DND-41 (cell line): Measurements from ENCODE around the gene MX2.

Experiments
- ATAC-seq: fragments of 200-7000 bp; cut with Tn5 transposase; 3 replicates; pipeline ENCODE4 v1.9.1; 2021; ENCODE audit warnings: low read depth; ENCODE audit not compliant: insufficient read depth
- DNase-seq: peaks from one replicate; pipeline ENCODE4 v3.0.0-alpha.2; 2020
- H2AFZ ChIP-seq: 2 replicates; pipeline ENCODE4 v1.6.0; 2012; ENCODE audit warnings: low read depth, low read length
- H3K27ac ChIP-seq: 2 replicates; pipeline ENCODE4 v1.5.1; 2012; ENCODE audit warnings: low read length, inconsistent platforms
- H3K27me3 ChIP-seq: fragments of 200-600 bp; sonication (generic); 2 replicates; pipeline ENCODE4 v1.6.0; 2012; ENCODE audit warnings: low read length, mild to moderate bottlenecking, inconsistent platforms; ENCODE audit not compliant: insufficient read depth, poor library complexity
- H3K36me3 ChIP-seq: 2 replicates; pipeline ENCODE4 v1.5.1; 2012; ENCODE audit warnings: low read length, inconsistent platforms; ENCODE audit not compliant: insufficient read depth
- H3K4me1 ChIP-seq: 2 replicates; pipeline ENCODE4 v1.5.1; 2012; ENCODE audit warnings: mild to moderate bottlenecking, low read length; ENCODE audit not compliant: insufficient read depth
- H3K4me2 ChIP-seq: 2 replicates; pipeline ENCODE4 v1.6.0; 2012; ENCODE audit warnings: mild to moderate bottlenecking, moderate library complexity, low read length, inconsistent platforms; ENCODE audit not compliant: insufficient read depth
- H3K4me3 ChIP-seq, 2 experiments: fragments of 200-600 bp in 1 of 2; shearing (Covaris generic) in 1 of 2; 2 replicates each; pipeline ENCODE4 v1.5.1; 2012 to 2016; ENCODE audit warnings: inconsistent platforms in 2 of 2, low read length in 2 of 2, mild to moderate bottlenecking in 2 of 2, low read depth in 1 of 2, moderate library complexity in 1 of 2
- H3K79me2 ChIP-seq: 2 replicates; pipeline ENCODE4 v1.6.0; 2012; ENCODE audit warnings: low read length, inconsistent platforms; ENCODE audit not compliant: insufficient read depth
- H3K9ac ChIP-seq: 2 replicates; pipeline ENCODE4 v1.6.0; 2012; ENCODE audit warnings: low read depth, mild to moderate bottlenecking, inconsistent platforms, low read length, moderate library complexity
- H3K9me3 ChIP-seq: 2 replicates; pipeline ENCODE4 v1.5.1; 2012; ENCODE audit warnings: low read length, moderate library complexity, mild to moderate bottlenecking, inconsistent platforms; ENCODE audit not compliant: insufficient read depth, severe bottlenecking
- H4K20me1 ChIP-seq: 2 replicates; pipeline ENCODE4 v1.6.0; 2012; ENCODE audit warnings: low read length; ENCODE audit not compliant: insufficient read depth
- EZH2 ChIP-seq: IDR thresholded peaks from 3 replicates; pipeline ENCODE4 v1.6.1; 2012; ENCODE audit warnings: borderline replicate concordance, low read depth, mild to moderate bottlenecking, moderate library complexity, low read length, inconsistent platforms; ENCODE audit not compliant: severe bottlenecking
- TF ChIP-seq, protein P1 (sequence below): IDR thresholded peaks from 2 replicates; pipeline ENCODE4 v1.5.1; 2012; ENCODE audit warnings: borderline replicate concordance, low read length, moderate library complexity, mild to moderate bottlenecking; ENCODE audit not compliant: poor library complexity, severe bottlenecking; ENCODE audit errors: extremely low read depth

The MX2 gene

DNA sequence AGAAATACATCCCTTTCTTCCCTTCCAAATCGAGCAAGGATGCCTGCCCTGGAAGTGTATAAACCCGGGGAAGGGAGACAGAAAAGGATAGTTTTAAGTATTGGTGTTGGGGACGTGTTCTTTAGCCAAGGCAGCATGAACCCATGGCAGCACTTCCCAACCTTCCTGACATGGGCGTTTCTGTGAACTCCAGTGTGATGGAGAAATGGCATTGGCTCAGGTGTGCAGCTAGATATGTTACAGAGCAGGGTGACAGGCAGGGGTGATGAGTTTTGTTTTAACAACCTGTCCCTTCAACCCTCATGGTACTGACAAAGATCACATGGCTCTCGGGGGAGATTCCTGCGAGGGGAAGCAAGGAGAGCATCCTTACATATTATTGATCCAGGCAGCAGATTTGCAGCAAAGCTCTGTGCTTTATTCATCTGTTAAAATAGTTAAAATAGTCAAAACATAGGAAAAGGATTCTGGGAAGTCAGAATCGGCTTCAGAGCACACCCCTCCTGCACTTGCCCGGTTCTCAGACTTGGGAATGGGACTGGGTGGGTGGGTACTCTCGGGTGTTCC, 68.2 kb downstream of the MX2 start:
- Histone ChIP-seq H3K9ac (no peak overlapping the region), H3K27me3 (no peaks in the 10 kb centered on the region), H3K79me2 (no peaks in the 10 kb centered on the region), H3K27ac (no peak overlapping the region), H3K4me3 (no peak overlapping the region), H2AFZ (no peak overlapping the region), H3K9me3 (peaks cover 6% of the 10 kb centered on the region), H4K20me1 (no peaks in the 10 kb centered on the region), H3K4me1 (peaks cover 14% of the 10 kb centered on the region), H3K36me3 (no peaks in the 10 kb centered on the region), H3K4me2 (no peak overlapping the region)
- DNase-seq (no peak), ATAC-seq (no peak)
- TF ChIP-seq, protein P1, sequence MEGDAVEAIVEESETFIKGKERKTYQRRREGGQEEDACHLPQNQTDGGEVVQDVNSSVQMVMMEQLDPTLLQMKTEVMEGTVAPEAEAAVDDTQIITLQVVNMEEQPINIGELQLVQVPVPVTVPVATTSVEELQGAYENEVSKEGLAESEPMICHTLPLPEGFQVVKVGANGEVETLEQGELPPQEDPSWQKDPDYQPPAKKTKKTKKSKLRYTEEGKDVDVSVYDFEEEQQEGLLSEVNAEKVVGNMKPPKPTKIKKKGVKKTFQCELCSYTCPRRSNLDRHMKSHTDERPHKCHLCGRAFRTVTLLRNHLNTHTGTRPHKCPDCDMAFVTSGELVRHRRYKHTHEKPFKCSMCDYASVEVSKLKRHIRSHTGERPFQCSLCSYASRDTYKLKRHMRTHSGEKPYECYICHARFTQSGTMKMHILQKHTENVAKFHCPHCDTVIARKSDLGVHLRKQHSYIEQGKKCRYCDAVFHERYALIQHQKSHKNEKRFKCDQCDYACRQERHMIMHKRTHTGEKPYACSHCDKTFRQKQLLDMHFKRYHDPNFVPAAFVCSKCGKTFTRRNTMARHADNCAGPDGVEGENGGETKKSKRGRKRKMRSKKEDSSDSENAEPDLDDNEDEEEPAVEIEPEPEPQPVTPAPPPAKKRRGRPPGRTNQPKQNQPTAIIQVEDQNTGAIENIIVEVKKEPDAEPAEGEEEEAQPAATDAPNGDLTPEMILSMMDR, result no peak

DNA sequence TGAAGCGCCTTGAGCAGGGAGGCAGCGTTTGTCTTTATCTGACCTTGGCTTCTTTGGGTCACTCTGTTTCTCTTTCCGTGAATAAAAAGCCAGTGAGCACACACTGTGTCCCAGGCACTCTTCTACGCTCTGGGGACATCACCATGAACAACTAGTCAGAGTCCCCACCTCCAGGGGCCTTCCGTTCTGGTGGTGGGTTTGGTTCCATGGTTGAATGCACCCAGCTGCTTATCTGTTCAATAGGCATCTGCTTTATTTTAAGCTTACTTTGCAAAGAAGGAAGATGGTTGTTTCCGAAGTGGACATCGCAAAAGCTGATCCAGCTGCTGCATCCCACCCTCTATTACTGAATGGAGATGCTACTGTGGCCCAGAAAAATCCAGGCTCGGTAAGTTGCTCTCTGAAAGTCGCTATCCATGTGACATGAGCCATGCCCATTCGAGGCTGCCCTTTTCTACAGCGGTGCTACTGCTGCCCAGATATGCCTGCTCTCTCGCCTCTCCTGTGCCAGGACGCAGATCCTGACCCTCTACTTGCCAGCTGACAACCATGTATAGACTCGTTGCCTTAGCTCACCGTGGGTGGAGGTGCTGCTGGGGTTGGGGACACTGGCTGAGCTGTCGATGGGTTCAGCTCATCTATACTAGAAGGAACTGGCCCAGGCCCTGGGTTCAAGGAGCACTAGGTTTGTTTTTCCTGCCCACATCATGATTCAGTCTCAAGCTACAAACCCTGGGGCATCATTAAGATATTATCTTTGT, 70.1 kb downstream of the MX2 start:
- DNase-seq (no peak), ATAC-seq (no peak)
- H3K36me3 ChIP-seq, result no peaks in the 10 kb centered on the region; the same call in 1 of the 2 replicates
- H3K4me1 ChIP-seq, result no peaks in the 10 kb centered on the region
- TF ChIP-seq, protein P1, result no peak
- TF ChIP-seq EZH2, result no peak
- H3K27ac ChIP-seq, result no peak overlapping the region
- peaks cover 15% of the 10 kb centered on the region for H3K9me3 ChIP-seq
- H3K4me3 ChIP-seq, result no peak overlapping the region
- no peak overlapping the region for H3K9ac ChIP-seq
- no peak overlapping the region for H3K4me2 ChIP-seq
- no peaks in the 10 kb centered on the region for H3K79me2 ChIP-seq
- H2AFZ ChIP-seq, result no peak overlapping the region
- H4K20me1 ChIP-seq, result no peaks in the 10 kb centered on the region
- no peaks in the 10 kb centered on the region for H3K27me3 ChIP-seq

DNA sequence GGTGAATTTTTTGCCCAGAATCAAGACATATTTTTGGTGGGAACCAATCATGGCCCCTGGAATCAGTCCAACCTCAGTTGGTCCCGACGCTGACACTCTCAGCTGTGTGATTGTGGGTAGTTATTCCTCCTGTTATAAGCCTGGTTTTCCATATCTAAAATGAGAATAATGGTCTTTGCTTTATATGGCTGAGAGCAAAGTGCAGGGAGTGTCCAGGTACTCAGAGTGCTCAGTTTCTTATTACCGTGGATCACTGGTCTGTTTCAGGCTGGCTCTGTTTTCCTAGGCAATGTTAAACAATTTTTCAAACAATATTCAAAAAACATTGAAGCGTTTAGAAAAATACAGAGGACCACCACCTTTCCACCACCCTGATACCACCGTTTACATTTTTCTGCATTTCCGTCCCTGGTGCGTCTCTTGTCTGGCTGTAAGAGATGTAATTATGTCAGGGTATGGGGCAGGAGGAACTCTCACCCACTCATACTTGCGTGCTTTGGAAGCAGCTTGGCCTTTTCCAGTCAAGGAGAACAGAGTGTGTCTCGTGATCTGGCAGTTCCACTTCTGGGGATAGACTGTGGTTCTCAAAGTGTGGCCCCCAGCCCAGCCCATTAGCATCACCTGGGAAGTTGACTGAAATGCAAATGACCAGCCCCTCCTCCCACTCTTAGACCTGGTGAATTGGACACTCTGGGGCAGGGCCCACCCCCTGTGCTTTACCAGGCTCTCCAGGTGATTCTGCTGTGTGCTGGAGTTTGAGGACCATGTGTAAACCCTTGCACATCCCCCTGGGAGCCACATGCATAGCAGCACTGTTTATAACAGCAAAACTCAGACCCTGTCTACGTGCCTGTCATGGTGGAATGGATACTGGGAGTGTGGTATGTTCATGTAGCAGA, 71.0 kb downstream of the MX2 start:
- H3K4me2 ChIP-seq, result no peak overlapping the region

More for the DNA sequence above, 71.0 kb downstream of the MX2 start:
- H3K27ac ChIP-seq, result no peak overlapping the region
- TF ChIP-seq, protein P1, result no peak
- no peaks in the 10 kb centered on the region for H3K27me3 ChIP-seq
- H3K9ac ChIP-seq, result no peak overlapping the region
- H3K79me2 ChIP-seq, result no peaks in the 10 kb centered on the region
- no peaks in the 10 kb centered on the region; the same call in 1 of the 2 replicates for H3K36me3 ChIP-seq
- no peak overlapping the region for H3K4me3 ChIP-seq
- no peak overlapping the region for H2AFZ ChIP-seq
- no peak for DNase-seq
- H3K4me1 ChIP-seq, result no peaks in the 10 kb centered on the region
- no peaks in the 10 kb centered on the region for H4K20me1 ChIP-seq
- no peak for ATAC-seq
- H3K9me3 ChIP-seq, result peaks cover 15% of the 10 kb centered on the region
